GM10248 (cell line): Measurements from ENCODE around the gene HIBCH.

Experiments used
- CTCF ChIA-PET: fragments of 300-600 bp; sonication (Branson Sonifier 250); formaldehyde crosslinking; extraction: SDS; loops from one replicate; lab custom pipeline; 2021; ENCODE audit warnings: antibody characterized with exemption; lab: Yijun Ruan, JAX
- POLR2A ChIA-PET: fragments of 350-650 bp; sonication (Branson Sonifier 250); formaldehyde crosslinking; extraction: SDS; loops from one replicate; lab custom pipeline; 2020; ENCODE audit warnings: antibody characterized with exemption; lab: Yijun Ruan, JAX
- DNase-seq: peaks from one replicate; pipeline ENCODE4 v3.0.0; 2012; ENCODE audit errors: extremely low spot score
- CTCF ChIP-seq: IDR thresholded peaks from 2 replicates; pipeline ENCODE4 v1.5.1; 2012; ENCODE audit warnings: mild to moderate bottlenecking, low read depth; ENCODE audit errors: extremely low read depth, missing control alignments, control extremely low read depth

Gene HIBCH

GRCh38 chr2:190213441-190214335 lies 105.9 kb downstream of the HIBCH start:
- no peak for DNase-seq
- CTCF ChIA-PET = no interaction called here
- no peak for TF ChIP-seq CTCF
- POLR2A ChIA-PET = no interaction called here

- no peak for TF ChIP-seq CTCF
- DNase-seq = no peak
- CTCF ChIA-PET = no interaction called here
- POLR2A ChIA-PET = no interaction called here
Observed at GRCh38 chr2:190210471-190210870, 109.2 kb downstream of the HIBCH start.

GRCh38 chr2:190209559-190209958 lies 110.1 kb downstream of the HIBCH start:
- POLR2A ChIA-PET = no interaction called here
- DNase-seq = no peak
- TF ChIP-seq CTCF = no peak
- CTCF ChIA-PET = no interaction called here

- ChIA-PET POLR2A (no interaction called here), CTCF (interaction anchor here (1.5 kb wide), 1 partner anchor 9 kb away, joined by 4 read pairs; no protein-coding TSS in a partner anchor)
- TF ChIP-seq CTCF = no peak
- DNase-seq = no peak
Observed at GRCh38 chr2:190207930-190208329, 111.7 kb downstream of the HIBCH start.

GRCh38 chr2:190205657-190206056 lies 114.0 kb downstream of the HIBCH start:
- ChIA-PET POLR2A (no interaction called here), CTCF (interaction anchor here (1.3 kb wide), 1 partner anchor 9 kb away, joined by 3 read pairs; no protein-coding TSS in a partner anchor)
- no peak for DNase-seq
- no peak for TF ChIP-seq CTCF

GRCh38 chr2:190202604-190203003 lies 117.0 kb downstream of the HIBCH start:
- POLR2A ChIA-PET = no interaction called here
- CTCF ChIA-PET = no interaction called here
- no peak for DNase-seq
- TF ChIP-seq CTCF = no peak
